CMK (cell line): ENCODE data around the gene WDFY2.
A peak's percentile ranks its signal among the peaks of the same experiment; 100 is the strongest.

Experiments used
- DNase-seq: peaks from one replicate; pipeline ENCODE4 v3.0.0-alpha.2; 2010; ENCODE audit warnings: low read depth

Gene WDFY2

DNA sequence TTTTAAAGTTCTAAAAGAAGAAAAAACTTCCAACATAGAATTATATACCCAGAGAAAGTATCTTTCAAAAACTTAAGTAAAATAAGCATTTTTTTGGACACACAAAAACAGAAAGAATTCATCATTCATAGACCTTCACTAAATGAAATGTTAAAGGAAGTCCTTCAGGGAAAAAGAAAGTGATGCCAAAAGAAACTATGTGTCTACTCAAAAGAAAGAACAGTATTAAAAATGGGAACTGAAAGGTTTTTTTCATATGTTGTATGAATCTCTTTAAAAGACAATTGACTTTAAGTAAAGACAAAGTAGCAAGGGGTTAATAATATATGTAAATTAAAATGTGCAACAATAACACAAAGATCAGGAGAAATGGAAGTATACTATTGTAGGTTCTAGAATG lies 123.2 kb downstream of the WDFY2 start:
- no peak for DNase-seq

GRCh38 chr13:51713807-51714206 lies 129.5 kb downstream of the WDFY2 start:
- DNase-seq: no peak

- no peak for DNase-seq
Measured at GRCh38 chr13:51714663-51715168, 130.5 kb downstream of the WDFY2 start.

- no peak for DNase-seq
Measured at GRCh38 chr13:51715613-51716012, 131.4 kb downstream of the WDFY2 start.

DNA sequence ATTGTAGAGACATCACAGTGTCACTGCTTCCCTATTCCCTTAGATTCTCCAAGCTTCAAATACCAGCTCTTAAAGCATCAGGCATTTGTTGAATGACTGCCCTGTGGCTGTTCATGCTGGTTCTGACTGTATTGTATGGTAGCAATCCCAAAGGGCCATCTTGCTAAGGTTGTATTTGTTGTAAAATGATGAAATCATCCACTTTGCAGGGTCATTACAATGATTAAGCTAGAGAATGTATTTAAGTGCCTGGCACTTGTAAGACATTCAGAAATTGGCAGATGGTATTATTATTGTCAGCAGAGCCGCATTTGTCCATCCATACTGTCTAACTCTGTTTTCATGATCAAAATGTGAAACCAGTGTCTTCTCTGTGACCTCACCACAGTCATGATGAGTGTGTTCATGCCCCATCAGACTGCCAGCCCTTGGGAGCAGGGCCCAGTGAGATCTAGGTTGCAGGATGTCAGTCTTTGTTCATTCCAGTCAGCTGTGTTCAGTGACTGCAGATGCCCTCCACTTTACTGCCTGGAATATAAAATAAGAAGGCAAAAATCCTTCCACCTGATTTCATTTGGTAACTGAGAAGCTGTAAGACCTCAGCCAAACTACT lies 133.6 kb downstream of the WDFY2 start:
- no peak for DNase-seq

- no peak for DNase-seq
Measured at GRCh38 chr13:51719394-51719793, 135.1 kb downstream of the WDFY2 start.

- DNase-seq: no peak
Measured at GRCh38 chr13:51721496-51721895, 137.2 kb downstream of the WDFY2 start.

GRCh38 chr13:51723529-51723928 lies 139.3 kb downstream of the WDFY2 start:
- no peak for DNase-seq

- DNase-seq: no peak
Measured at GRCh38 chr13:51724721-51725120, 140.5 kb downstream of the WDFY2 start.

- no peak for DNase-seq
Measured at GRCh38 chr13:51726446-51727193, 142.4 kb downstream of the WDFY2 start.

DNA sequence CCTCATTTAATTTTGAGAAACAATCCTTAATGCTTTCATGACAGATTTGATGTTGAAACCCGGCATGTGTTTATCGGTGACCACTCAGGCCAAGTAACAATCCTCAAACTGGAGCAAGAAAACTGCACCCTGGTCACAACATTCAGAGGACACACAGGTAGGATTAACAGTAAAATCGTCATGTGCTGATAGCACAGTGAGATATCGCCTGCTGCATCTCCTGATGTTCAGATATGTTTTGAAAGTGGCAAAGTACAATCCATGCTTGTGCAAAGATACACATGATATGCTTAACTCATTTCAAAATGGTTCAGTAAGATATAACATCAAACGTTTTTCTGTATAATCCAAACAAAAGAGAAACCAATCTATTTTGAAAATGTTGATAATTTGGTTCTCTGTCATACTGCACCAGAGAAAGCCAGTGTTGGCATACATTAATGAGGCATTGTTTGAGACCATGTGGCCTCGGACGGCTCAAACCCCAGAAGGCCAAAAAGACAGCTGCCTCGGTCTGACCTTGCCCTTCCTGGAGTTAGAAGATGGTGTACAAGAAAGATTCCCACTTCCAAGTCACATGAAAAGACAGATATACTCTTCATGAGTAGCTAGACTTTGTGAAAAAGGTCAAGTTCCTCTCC lies 143.5 kb downstream of the WDFY2 start:
- no peak for DNase-seq

GRCh38 chr13:51728275-51728673 lies 144.0 kb downstream of the WDFY2 start:
- no peak for DNase-seq

DNA sequence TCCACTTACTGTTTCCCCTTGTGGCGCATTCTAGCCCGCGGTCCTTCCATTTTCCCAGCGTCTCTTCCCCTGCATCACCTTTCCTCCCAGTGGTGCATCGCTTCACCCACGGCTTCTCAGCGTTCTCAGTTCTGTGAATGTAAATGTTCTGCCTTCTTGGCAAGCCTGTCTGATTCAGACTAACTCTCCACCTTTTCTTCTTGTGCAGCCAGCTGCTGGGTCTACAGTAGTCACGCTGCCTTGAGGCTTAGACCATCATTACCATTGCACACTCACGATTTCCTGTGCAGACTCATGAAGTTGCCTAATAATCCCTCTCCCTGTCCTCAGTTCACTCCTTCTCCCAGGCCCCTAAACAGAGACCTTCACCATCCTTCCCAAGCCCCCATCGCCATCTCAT lies 144.7 kb downstream of the WDFY2 start:
- DNase-seq: no peak

DNA sequence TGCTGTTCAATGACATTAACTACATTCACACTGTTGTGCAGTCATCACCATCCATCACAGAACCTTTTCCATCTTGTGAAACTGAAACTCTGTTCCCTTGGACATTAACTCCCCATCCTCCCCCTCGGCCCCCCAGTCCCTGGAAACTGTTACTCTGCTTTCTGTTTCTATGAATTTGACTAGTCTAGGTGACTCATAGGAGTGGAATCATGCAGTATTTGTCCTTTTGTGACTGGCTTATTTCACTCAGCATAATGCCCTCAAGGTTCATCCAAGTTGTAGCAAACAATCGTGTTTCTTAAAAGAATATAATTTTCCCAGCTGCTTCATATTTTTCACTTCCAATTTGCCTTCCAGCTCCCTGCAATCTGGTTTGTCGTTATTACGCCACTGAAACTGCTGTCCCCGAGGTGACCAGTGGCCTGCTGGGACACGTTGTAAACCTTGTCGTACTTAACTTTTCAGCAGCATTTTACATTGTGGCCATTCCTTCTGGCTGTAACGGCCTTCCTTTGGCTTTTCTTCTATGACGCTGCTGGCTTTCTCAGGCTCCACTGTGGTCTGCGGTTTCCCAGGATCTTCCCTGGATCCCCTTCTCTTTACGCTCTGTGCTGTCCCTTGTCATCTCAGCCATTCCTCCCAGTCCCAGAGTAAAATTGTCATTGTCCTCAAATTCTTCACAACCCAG lies 145.7 kb downstream of the WDFY2 start:
- no peak for DNase-seq

GRCh38 chr13:51730927-51731326 lies 146.7 kb downstream of the WDFY2 start:
- no peak for DNase-seq

DNA sequence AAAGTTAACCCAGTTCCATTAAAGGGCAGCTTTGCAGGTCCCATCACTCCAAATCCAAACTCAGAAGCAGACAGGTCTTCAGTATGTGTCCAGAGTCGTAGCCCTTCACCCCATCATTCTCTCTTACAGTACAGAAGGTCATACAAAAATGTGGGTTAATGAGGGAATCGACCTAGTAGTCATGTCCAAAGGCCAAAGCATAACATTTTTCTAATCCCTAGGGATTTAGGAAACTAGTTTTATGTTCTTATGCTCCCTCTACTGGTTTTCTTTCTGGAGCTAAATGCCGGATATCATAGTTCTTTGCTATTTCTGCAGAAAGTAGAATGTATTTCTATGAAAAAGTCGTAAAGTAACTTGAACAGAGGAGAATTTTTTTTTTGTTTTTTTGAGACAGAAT lies 147.5 kb downstream of the WDFY2 start:
- no peak for DNase-seq

- DNase-seq: no peak
Measured at GRCh38 chr13:51733374-51734298, 149.4 kb downstream of the WDFY2 start.

GRCh38 chr13:51734786-51735185 lies 150.5 kb downstream of the WDFY2 start:
- no peak for DNase-seq

- peak; percentile 37 for DNase-seq
Measured at GRCh38 chr13:51737609-51738008, 153.3 kb downstream of the WDFY2 start.

- no peak for DNase-seq
Measured at GRCh38 chr13:51738226-51738905, 154.1 kb downstream of the WDFY2 start.
